Left forelimb (tissue), 1 donor: ENCODE data around the gene DSG4.

Experiments used
- DNase-seq: peaks from one replicate; pipeline ENCODE4 v3.0.0-alpha.2; 2018; ENCODE audit warnings: low spot score

The DSG4 gene

GRCh38 chr18:31407649-31408048 lies 31.1 kb downstream of the DSG4 start:
- DNase-seq = no peak

- DNase-seq = no peak
These were observed 32.7 kb downstream of the DSG4 start for GRCh38 chr18:31409276-31409675.

- no peak for DNase-seq
These were observed 34.3 kb downstream of the DSG4 start for GRCh38 chr18:31410716-31411483.

- DNase-seq = no peak
These were observed 36.6 kb downstream of the DSG4 start for GRCh38 chr18:31413137-31413536.

- no peak for DNase-seq
These were observed 41.3 kb downstream of the DSG4 start for GRCh38 chr18:31417850-31418249.

- no peak for DNase-seq
These were observed 42.9 kb downstream of the DSG4 start for GRCh38 chr18:31419457-31419932.

GRCh38 chr18:31420032-31420431 lies 43.5 kb downstream of the DSG4 start:
- DNase-seq = no peak

- no peak for DNase-seq
These were observed 43.9 kb downstream of the DSG4 start for GRCh38 chr18:31420524-31420923.

GRCh38 chr18:31424383-31424988 lies 47.9 kb downstream of the DSG4 start:
- DNase-seq = no peak

GRCh38 chr18:31426021-31426420 lies 49.4 kb downstream of the DSG4 start:
- DNase-seq = no peak

GRCh38 chr18:31426871-31427406 lies 50.4 kb downstream of the DSG4 start:
- no peak for DNase-seq

GRCh38 chr18:31428211-31428610 lies 51.6 kb downstream of the DSG4 start:
- DNase-seq = no peak

GRCh38 chr18:31429623-31430022 lies 53.0 kb downstream of the DSG4 start:
- DNase-seq = no peak

- no peak for DNase-seq
These were observed 53.5 kb downstream of the DSG4 start for GRCh38 chr18:31430072-31430471.

- no peak for DNase-seq
These were observed 54.0 kb downstream of the DSG4 start for GRCh38 chr18:31430554-31430953.

- no peak for DNase-seq
These were observed 55.7 kb downstream of the DSG4 start for GRCh38 chr18:31432316-31432715.

- no peak for DNase-seq
These were observed 60.2 kb downstream of the DSG4 start for GRCh38 chr18:31436825-31437224.

- no peak for DNase-seq
These were observed 61.8 kb downstream of the DSG4 start for GRCh38 chr18:31438402-31438801.

GRCh38 chr18:31439807-31440325 lies 63.3 kb downstream of the DSG4 start:
- no peak for DNase-seq

- no peak for DNase-seq
These were observed 64.2 kb downstream of the DSG4 start for GRCh38 chr18:31440787-31441186.

- no peak for DNase-seq
These were observed 64.9 kb downstream of the DSG4 start for GRCh38 chr18:31441493-31441892.

GRCh38 chr18:31444142-31444541 lies 67.6 kb downstream of the DSG4 start:
- no peak for DNase-seq

- no peak for DNase-seq
These were observed 69.3 kb downstream of the DSG4 start for GRCh38 chr18:31445908-31446307.
